Activated T-cell treated with anti-CD3 and anti-CD28 coated beads for 1 hour (primary cell): ENCODE measurements around the gene KCNT1.

ENCODE experiments used
- DNase-seq: peaks from one replicate; pipeline ENCODE4 v3.0.0-alpha.2; 2020; ENCODE audit warnings: low read depth

KCNT1 gene

GRCh38 chr9:135699440-135699839, 2.5 kb upstream of the KCNT1 start, which contains the start of gene SOHLH1:
TSS of gene SOHLH1 (minus strand) at chr9:135699481. CDS start at chr9:135699467, 14 bp downstream.
- DNase-seq = no peak

DNA sequence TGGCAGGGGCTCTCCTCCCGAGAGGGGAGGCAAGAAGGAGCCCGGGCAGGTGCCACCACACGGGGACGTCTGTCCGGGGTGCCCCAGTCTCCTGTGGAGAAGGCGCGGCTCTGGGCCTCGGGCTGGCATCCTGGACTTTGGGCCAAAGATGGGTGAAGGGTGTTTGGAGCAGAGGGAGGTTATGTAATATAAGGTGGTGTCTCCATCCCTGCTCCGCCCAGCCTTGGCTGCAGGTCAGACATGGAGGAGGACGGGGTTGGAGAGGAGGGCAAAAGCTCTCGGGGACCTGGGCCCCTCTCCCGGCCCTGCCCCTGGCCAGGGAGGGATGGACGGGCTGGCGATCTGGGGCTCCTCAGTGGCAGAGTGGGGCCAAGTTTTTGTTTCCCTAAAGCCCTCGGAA, 1.5 kb upstream of the KCNT1 start:
- no peak for DNase-seq

GRCh38 chr9:135701067-135701958, 672 bp upstream of the KCNT1 start:
- no peak for DNase-seq

GRCh38 chr9:135703726-135704125, 1.7 kb downstream of the KCNT1 start:
- DNase-seq = no peak

GRCh38 chr9:135704483-135704882, 2.5 kb downstream of the KCNT1 start:
- DNase-seq = no peak

DNA sequence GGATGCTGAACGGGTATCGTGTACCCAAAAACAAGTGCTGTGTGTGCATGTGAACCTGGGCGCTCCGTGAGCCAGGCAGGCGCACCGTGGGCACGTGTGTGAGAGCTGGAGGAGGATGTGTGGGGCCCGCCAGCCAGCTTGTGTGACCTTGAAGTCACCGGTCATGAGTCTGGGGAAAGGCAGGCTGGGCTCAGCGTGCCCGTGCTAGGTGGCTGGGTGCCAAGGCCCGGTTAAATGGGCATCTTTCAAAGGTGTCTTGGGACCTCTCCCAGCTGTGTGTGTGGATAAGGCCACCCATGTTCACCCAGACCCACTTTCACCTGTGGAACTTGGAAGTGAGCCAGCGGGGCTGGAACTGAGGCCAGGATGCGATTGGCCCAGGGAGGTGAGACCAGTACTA, 3.4 kb downstream of the KCNT1 start:
- no peak for DNase-seq

GRCh38 chr9:135706288-135706687, 4.3 kb downstream of the KCNT1 start:
- no peak for DNase-seq

GRCh38 chr9:135707252-135708138, 5.5 kb downstream of the KCNT1 start:
- DNase-seq = no peak

GRCh38 chr9:135708164-135708563, 6.2 kb downstream of the KCNT1 start:
- no peak for DNase-seq

DNA sequence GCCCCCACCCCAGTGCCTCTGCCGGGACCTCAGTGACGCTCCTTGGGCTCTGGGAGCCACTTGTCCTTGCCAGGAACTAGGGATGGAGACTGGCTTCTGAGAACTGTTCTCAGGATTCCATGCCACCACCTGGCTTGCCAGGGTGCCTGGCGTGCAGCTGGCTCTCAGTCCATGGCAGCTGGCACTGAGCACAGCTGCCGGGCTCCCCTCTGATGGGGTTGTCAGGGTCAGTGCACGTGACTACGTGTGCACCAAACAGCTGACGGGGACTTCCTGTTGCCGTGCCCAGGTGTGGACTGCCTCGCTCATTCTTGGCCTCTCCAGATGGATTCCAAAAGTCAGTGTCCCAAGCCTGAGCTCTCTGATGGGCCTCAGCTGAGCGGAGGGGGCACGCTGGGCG, 9.4 kb downstream of the KCNT1 start:
- no peak for DNase-seq

DNA sequence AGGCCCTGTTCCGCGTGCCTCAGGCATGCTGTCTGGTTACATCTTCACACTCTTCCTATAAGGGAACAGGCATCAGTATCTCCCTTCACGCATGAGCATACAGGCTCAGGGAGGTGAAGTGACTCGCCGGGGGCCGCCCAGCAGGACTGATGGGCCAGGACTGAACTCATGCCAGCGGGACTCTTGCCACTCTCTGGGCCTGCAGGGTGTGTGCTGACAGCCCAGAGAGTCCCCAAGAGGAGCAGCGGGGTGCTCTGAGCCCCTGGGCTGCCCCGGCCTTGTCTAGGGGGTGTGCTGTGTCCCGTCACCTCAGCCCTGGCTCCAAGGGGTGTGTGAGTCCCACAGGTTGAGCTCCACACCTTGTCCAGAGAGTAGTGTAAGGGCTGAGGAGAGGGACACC, 9.9 kb downstream of the KCNT1 start:
- no peak for DNase-seq

- no peak for DNase-seq
Measured at GRCh38 chr9:135712613-135713295, 10.8 kb downstream of the KCNT1 start.

- DNase-seq = no peak
Measured at GRCh38 chr9:135714242-135715055, 12.5 kb downstream of the KCNT1 start.

DNA sequence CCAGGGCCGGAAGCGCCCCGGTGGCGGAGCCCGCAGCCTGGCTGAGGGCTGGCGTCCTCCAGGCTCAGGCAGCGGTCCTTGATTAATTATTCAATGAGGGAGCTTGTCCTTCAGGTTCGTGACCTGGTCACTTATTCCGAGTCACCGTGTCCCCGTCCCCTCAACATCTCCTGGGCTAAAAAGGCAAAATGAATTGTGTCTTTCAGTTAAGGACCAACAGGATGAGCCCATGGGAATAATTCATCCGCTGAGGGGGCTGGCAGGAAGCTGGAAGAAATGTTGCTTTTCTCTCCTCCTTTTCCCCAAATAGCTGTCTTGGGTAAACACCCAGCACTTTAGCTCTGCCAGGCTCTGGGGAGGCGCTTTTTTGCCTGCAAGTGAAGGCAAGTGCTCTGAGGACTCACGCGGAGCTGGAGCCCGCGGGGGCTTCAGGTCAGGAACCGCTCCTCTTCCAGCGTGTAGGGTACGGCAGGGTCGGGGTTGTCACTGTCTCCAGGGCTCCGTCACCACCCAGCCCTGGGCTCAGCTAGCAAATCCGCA, 13.1 kb downstream of the KCNT1 start:
- DNase-seq = no peak

- DNase-seq = no peak
Measured at GRCh38 chr9:135716045-135716444, 14.1 kb downstream of the KCNT1 start.

GRCh38 chr9:135717410-135717809, 15.4 kb downstream of the KCNT1 start:
- no peak for DNase-seq

DNA sequence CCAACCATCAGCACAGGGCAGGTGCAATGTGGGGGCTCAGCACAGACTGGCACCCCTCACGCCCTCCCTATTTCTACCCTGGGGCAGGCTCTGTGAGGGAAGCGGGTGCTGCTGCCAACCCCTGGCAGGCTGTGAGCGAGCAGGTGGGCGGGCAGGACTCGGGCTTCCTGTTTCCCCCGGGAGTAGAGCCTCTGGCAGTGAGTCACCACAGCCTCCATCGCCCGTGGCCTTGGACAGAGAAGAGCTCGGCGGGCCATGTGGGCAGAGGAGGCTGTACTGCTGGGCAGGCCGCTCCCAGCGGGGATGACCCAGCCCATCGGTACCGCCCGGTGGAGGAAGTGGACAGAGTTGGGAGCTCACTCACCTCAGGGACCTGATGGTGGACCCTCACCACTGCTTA, 16.6 kb downstream of the KCNT1 start:
- DNase-seq = no peak

- no peak for DNase-seq
Measured at GRCh38 chr9:135719472-135719871, 17.5 kb downstream of the KCNT1 start.

DNA sequence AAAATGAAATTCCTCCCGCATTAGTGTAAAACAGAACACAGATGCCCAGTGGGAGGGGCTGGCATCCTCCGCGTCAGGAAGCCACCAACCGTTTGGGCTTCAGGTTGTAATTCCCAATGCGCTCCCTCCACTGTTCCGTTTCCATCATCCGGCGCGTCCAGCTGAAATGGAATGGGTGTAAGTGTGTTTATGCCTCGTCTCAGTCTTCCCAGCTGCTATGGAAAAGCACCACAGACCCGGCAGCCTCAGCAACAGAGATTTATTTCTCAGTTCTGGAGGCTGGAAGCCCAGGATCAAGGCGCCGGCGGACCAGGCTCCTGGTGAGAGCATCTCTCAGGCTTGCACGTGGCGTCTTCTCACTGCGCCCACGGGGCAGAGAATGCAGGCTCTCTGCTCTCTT, 20.4 kb downstream of the KCNT1 start:
- no peak for DNase-seq

DNA sequence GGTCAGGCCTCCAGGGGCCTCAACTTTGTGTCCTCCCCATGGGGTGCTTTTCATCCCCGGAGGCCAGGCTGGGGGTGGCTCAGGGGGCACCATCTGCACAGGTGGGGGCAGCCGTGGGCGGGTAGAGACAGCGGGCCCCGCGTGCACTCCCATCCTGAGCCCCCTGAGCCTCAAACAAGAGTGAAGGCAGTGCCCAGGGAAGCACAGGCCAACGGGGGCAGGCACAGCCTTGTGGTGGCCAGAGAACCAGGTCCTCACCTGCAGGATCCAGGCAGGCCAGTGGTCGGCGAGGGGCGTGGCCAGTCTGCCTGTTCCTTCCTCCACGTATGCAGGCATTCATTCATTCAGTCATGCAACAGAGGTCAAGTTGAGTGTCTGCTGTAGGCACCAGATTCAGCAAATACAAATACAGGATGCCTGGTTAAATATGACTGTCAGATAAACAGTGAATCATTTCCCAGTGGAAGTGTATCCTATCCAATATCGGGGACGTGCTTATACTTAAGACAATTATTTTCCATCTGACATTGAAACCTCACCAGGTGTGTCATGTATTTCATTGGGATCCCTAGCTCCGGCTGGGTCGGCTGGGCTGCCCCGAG, 22.3 kb downstream of the KCNT1 start:
- DNase-seq = no peak
